Right lobe of liver (tissue), 4 donors: Measurements from ENCODE around the gene CASP1.

Experiments
- POLR2A ChIP-seq: fragments of 450-650 bp; IDR thresholded peaks from one replicate; pipeline ENCODE4 v1.6.1; 2017; ENCODE audit warnings: antibody characterized with exemption, mild to moderate bottlenecking
- TF ChIP-seq, protein P1 (sequence below), 4 donors: fragments of 200-600 bp in 3 of 4; fragments of 450-650 bp in 1 of 4; IDR thresholded peaks; one replicate each; pipeline versions ENCODE4 v1.5.1 to v1.8.0; 2016 to 2022; ENCODE audit warnings: antibody characterized with exemption in 4 of 4, mild to moderate bottlenecking in 2 of 4
- donor health status: DM: no; HTN: no; CAD: no.
- donor health status: DM: no; HTN: no; CAD: no.
- donor health status: DM: no; HTN: yes; CAD: no.

- TF ChIP-seq, protein P1, sequence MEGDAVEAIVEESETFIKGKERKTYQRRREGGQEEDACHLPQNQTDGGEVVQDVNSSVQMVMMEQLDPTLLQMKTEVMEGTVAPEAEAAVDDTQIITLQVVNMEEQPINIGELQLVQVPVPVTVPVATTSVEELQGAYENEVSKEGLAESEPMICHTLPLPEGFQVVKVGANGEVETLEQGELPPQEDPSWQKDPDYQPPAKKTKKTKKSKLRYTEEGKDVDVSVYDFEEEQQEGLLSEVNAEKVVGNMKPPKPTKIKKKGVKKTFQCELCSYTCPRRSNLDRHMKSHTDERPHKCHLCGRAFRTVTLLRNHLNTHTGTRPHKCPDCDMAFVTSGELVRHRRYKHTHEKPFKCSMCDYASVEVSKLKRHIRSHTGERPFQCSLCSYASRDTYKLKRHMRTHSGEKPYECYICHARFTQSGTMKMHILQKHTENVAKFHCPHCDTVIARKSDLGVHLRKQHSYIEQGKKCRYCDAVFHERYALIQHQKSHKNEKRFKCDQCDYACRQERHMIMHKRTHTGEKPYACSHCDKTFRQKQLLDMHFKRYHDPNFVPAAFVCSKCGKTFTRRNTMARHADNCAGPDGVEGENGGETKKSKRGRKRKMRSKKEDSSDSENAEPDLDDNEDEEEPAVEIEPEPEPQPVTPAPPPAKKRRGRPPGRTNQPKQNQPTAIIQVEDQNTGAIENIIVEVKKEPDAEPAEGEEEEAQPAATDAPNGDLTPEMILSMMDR (IDR thresholded peaks at IDR 0.05) = no peak
- no peak for TF ChIP-seq POLR2A
Observed at GRCh38 chr11:105003151-105003550, 31.8 kb downstream of the CASP1 start.
